DND-41 (cell line): Measurements from ENCODE around the gene MRPL36.

Source experiments
- ATAC-seq: fragments of 200-7000 bp; cut with Tn5 transposase; 3 replicates; pipeline ENCODE4 v1.9.1; 2021; ENCODE audit warnings: low read depth; ENCODE audit not compliant: insufficient read depth
- DNase-seq: peaks from one replicate; pipeline ENCODE4 v3.0.0-alpha.2; 2020
- H2AFZ ChIP-seq: 2 replicates; pipeline ENCODE4 v1.6.0; 2012; ENCODE audit warnings: low read depth, low read length
- H3K27ac ChIP-seq: 2 replicates; pipeline ENCODE4 v1.5.1; 2012; ENCODE audit warnings: low read length, inconsistent platforms
- H3K27me3 ChIP-seq: fragments of 200-600 bp; sonication (generic); 2 replicates; pipeline ENCODE4 v1.6.0; 2012; ENCODE audit warnings: low read length, mild to moderate bottlenecking, inconsistent platforms; ENCODE audit not compliant: insufficient read depth, poor library complexity
- H3K36me3 ChIP-seq: 2 replicates; pipeline ENCODE4 v1.5.1; 2012; ENCODE audit warnings: low read length, inconsistent platforms; ENCODE audit not compliant: insufficient read depth
- H3K4me1 ChIP-seq: 2 replicates; pipeline ENCODE4 v1.5.1; 2012; ENCODE audit warnings: mild to moderate bottlenecking, low read length; ENCODE audit not compliant: insufficient read depth
- H3K4me2 ChIP-seq: 2 replicates; pipeline ENCODE4 v1.6.0; 2012; ENCODE audit warnings: mild to moderate bottlenecking, moderate library complexity, low read length, inconsistent platforms; ENCODE audit not compliant: insufficient read depth
- H3K4me3 ChIP-seq, 2 experiments: fragments of 200-600 bp in 1 of 2; shearing (Covaris generic) in 1 of 2; 2 replicates each; pipeline ENCODE4 v1.5.1; 2012 to 2016; ENCODE audit warnings: inconsistent platforms in 2 of 2, low read length in 2 of 2, mild to moderate bottlenecking in 2 of 2, low read depth in 1 of 2, moderate library complexity in 1 of 2
- H3K79me2 ChIP-seq: 2 replicates; pipeline ENCODE4 v1.6.0; 2012; ENCODE audit warnings: low read length, inconsistent platforms; ENCODE audit not compliant: insufficient read depth
- H3K9ac ChIP-seq: 2 replicates; pipeline ENCODE4 v1.6.0; 2012; ENCODE audit warnings: low read depth, mild to moderate bottlenecking, inconsistent platforms, low read length, moderate library complexity
- H3K9me3 ChIP-seq: 2 replicates; pipeline ENCODE4 v1.5.1; 2012; ENCODE audit warnings: low read length, moderate library complexity, mild to moderate bottlenecking, inconsistent platforms; ENCODE audit not compliant: insufficient read depth, severe bottlenecking
- H4K20me1 ChIP-seq: 2 replicates; pipeline ENCODE4 v1.6.0; 2012; ENCODE audit warnings: low read length; ENCODE audit not compliant: insufficient read depth
- CTCF ChIP-seq: IDR thresholded peaks from 2 replicates; pipeline ENCODE4 v1.5.1; 2012; ENCODE audit warnings: borderline replicate concordance, low read length, moderate library complexity, mild to moderate bottlenecking; ENCODE audit not compliant: poor library complexity, severe bottlenecking; ENCODE audit errors: extremely low read depth
- EZH2 ChIP-seq: IDR thresholded peaks from 3 replicates; pipeline ENCODE4 v1.6.1; 2012; ENCODE audit warnings: borderline replicate concordance, low read depth, mild to moderate bottlenecking, moderate library complexity, low read length, inconsistent platforms; ENCODE audit not compliant: severe bottlenecking

MRPL36 gene

GRCh38 chr5:1778138-1779020 is 21.3 kb downstream of the MRPL36 start:
- no peaks in the 10 kb centered on the region for H3K36me3 ChIP-seq
- TF ChIP-seq EZH2 = no peak
- TF ChIP-seq CTCF = no peak
- ATAC-seq (no peak), DNase-seq (no peak)
- H3K27ac ChIP-seq = no peak overlapping the region
- no peak overlapping the region for H3K9ac ChIP-seq
- H3K4me1 ChIP-seq = no peaks in the 10 kb centered on the region
- no peak overlapping the region for H3K4me2 ChIP-seq
- peaks cover 8% of the 10 kb centered on the region for H3K27me3 ChIP-seq
- no peaks in the 10 kb centered on the region for H4K20me1 ChIP-seq
- H3K4me3 ChIP-seq = no peak overlapping the region
- H3K79me2 ChIP-seq = no peaks in the 10 kb centered on the region
- H3K9me3 ChIP-seq = no peaks in the 10 kb centered on the region
- no peak overlapping the region for H2AFZ ChIP-seq

- no peak overlapping the region for H3K4me3 ChIP-seq
- H4K20me1 ChIP-seq = no peaks in the 10 kb centered on the region
- no peak for TF ChIP-seq CTCF
- no peak for TF ChIP-seq EZH2
- H3K4me1 ChIP-seq = no peaks in the 10 kb centered on the region
- ATAC-seq = no peak
- H3K4me2 ChIP-seq = no peak overlapping the region
- no peak overlapping the region for H3K27ac ChIP-seq
- H3K27me3 ChIP-seq = peaks cover 11% of the 10 kb centered on the region
- H3K36me3 ChIP-seq = no peaks in the 10 kb centered on the region
- DNase-seq = no peak
- H3K79me2 ChIP-seq = no peaks in the 10 kb centered on the region
- no peak overlapping the region for H2AFZ ChIP-seq
- no peaks in the 10 kb centered on the region for H3K9me3 ChIP-seq
- no peak overlapping the region for H3K9ac ChIP-seq
These were observed 22.1 kb downstream of the MRPL36 start for GRCh38 chr5:1777281-1778137.

- no peak for TF ChIP-seq CTCF
- H3K27me3 ChIP-seq = peaks cover 15% of the 10 kb centered on the region
- no peak overlapping the region for H2AFZ ChIP-seq
- no peaks in the 10 kb centered on the region for H3K9me3 ChIP-seq
- DNase-seq (no peak), ATAC-seq (no peak)
- H3K27ac ChIP-seq = no peak overlapping the region
- no peak overlapping the region for H3K9ac ChIP-seq
- H3K36me3 ChIP-seq = no peaks in the 10 kb centered on the region
- no peaks in the 10 kb centered on the region for H4K20me1 ChIP-seq
- H3K4me3 ChIP-seq = no peak overlapping the region
- no peak overlapping the region for H3K4me2 ChIP-seq
- H3K79me2 ChIP-seq = no peaks in the 10 kb centered on the region
- H3K4me1 ChIP-seq = no peaks in the 10 kb centered on the region
These were observed 22.8 kb downstream of the MRPL36 start for GRCh38 chr5:1776831-1777230.
